ENCODE data around the gene TANC1.

TANC1 gene

GRCh38 chr2:159108181-159108893 is 139.9 kb downstream of the TANC1 start:
- TF ChIP-seq CTCF (IDR thresholded peaks at IDR 0.05; ENCODE audit: borderline replicate concordance, control extremely low read depth, extremely low read depth, insufficient read depth, missing control alignments), result no peak
- in situ Hi-C loops (cut with MboI; ENCODE audit: low sequenced_read_pairs, unreplicated experiment), result no loop called here
- no peak for DNase-seq (ENCODE audit: low spot score)

DNA sequence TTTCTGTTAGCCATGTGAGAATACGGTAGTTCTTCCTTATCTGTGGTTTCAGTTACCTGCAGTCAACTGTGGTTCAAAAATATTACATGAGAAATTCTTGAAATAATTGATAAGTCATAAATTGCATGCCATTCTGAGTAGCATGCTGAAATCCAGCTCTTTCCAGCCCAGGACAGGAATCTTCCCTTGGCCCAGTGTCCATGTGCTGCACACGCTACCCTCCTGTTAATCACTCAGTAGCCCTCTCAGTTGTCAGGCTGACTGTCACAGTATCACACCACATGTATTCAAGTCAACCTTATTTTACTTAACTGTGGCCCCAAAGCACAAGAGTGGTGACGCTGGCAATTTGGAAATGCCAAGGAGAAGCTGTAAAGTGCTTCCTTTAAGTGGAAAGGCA is 141.1 kb downstream of the TANC1 start:
- DNase-seq (ENCODE audit: low spot score), result no peak
- TF ChIP-seq CTCF (IDR thresholded peaks at IDR 0.05; ENCODE audit: borderline replicate concordance, control extremely low read depth, extremely low read depth, insufficient read depth, missing control alignments), result no peak
- in situ Hi-C loops (cut with MboI; ENCODE audit: low sequenced_read_pairs, unreplicated experiment), result no loop called here

DNA sequence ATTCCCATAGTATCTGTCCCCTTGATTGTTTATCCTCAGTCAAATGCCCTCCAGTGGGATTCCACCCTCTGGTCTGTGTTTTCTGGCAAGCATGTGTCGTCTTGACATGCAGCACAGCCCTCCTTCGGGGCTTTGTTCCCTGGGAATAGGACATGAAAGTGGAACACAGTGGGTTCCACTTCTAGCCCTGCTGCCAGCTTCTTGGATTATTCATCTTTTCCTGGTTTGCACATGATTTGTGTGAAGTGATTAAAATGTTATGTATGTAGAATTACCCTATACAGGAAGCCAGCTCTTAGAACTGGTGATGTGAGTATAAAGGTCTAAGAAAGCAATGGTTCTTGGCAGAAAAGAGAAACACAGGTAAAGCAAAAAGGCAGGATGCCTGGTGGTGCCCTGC is 142.3 kb downstream of the TANC1 start:
- in situ Hi-C loops (cut with MboI; ENCODE audit: low sequenced_read_pairs, unreplicated experiment), result no loop called here
- DNase-seq (ENCODE audit: low spot score), result no peak
- no peak for TF ChIP-seq CTCF (IDR thresholded peaks at IDR 0.05; ENCODE audit: borderline replicate concordance, control extremely low read depth, extremely low read depth, insufficient read depth, missing control alignments)

- DNase-seq (ENCODE audit: low spot score), result no peak
These were observed 143.0 kb downstream of the TANC1 start for GRCh38 chr2:159111346-159111927.

DNA sequence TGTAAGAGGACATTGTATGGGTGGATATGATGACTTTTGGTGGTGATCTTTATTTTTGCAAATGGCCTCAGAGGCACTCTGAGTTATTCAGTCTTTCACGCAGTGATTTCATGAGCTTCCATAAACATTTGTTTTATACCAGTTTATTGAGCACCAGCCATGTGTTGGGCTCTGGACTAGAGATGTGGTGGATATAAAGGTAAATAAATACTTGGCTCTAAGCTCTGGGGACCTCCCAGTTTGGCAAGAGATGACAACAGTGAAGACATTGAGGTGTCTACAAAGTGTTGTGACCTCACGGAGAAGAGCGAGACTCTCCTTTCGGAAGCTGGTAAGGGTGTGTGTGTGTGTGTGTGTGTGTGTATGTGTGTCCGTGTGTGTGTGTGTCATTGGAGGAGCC is 146.4 kb downstream of the TANC1 start:
- in situ Hi-C loops (cut with MboI; ENCODE audit: low sequenced_read_pairs, unreplicated experiment), result no loop called here
- TF ChIP-seq CTCF (IDR thresholded peaks at IDR 0.05; ENCODE audit: borderline replicate concordance, control extremely low read depth, extremely low read depth, insufficient read depth, missing control alignments), result no peak

More at GRCh38 chr2:159111346-159111927, 143.0 kb downstream of the TANC1 start:
- in situ Hi-C loops (cut with MboI; ENCODE audit: low sequenced_read_pairs, unreplicated experiment), result no loop called here
- TF ChIP-seq CTCF (IDR thresholded peaks at IDR 0.05; ENCODE audit: borderline replicate concordance, control extremely low read depth, extremely low read depth, insufficient read depth, missing control alignments), result no peak

GRCh38 chr2:159116922-159117321 is 148.5 kb downstream of the TANC1 start:
- in situ Hi-C loops (cut with MboI; ENCODE audit: low sequenced_read_pairs, unreplicated experiment), result no loop called here
- no peak for DNase-seq (ENCODE audit: low spot score)
- no peak for TF ChIP-seq CTCF (IDR thresholded peaks at IDR 0.05; ENCODE audit: borderline replicate concordance, control extremely low read depth, extremely low read depth, insufficient read depth, missing control alignments)

More for the DNA sequence above, 146.4 kb downstream of the TANC1 start:
- DNase-seq (ENCODE audit: low spot score), result no peak

All from GM13976 (cell line).